Esophagus muscularis mucosa (tissue), 4 donors: ENCODE results near the gene TAOK1. TPM values are rescaled to one million over a fixed set of nuclear protein-coding genes. Genes with fewer than 3 reads are reported as not detected.

ENCODE experiments used
- DNase-seq: peaks from one replicate; pipeline ENCODE4 v3.0.0-alpha.2; 2017; ENCODE audit errors: extremely low spot score
- H3K27ac ChIP-seq, 4 donors: fragments of 200-600 bp; sonication (generic); replicated peaks in 1 of 4; 1 replicate in 3 of 4; 2 replicates in 1 of 4; pipeline ENCODE4 v1.5.1; 2016 to 2019; ENCODE audit warnings: mild to moderate bottlenecking in 1 of 4
- H3K27me3 ChIP-seq, 4 donors: fragments of 200-600 bp; sonication (generic); one replicate each; pipeline versions ENCODE4 v1.5.1 to v1.6.0; 2016 to 2019
- H3K36me3 ChIP-seq, 4 donors: fragments of 200-600 bp; sonication (generic); one replicate each; pipeline ENCODE4 v1.5.1; 2016 to 2019
- H3K4me1 ChIP-seq, 4 donors: fragments of 200-600 bp; sonication (generic); one replicate each; pipeline ENCODE4 v1.5.1; 2016 to 2019
- H3K4me3 ChIP-seq, 4 donors: fragments of 200-600 bp; sonication (generic); 1 replicate in 2 of 4; 2 replicates in 2 of 4; pipeline ENCODE4 v1.5.1; 2016 to 2019; ENCODE audit warnings: mild to moderate bottlenecking in 4 of 4, moderate library complexity in 1 of 4
- H3K9me3 ChIP-seq, 4 donors: fragments of 200-600 bp; sonication (generic); 1 replicate in 3 of 4; 2 replicates in 1 of 4; pipeline ENCODE4 v1.5.1; 2016 to 2019
- CTCF ChIP-seq, 3 experiments: fragments of 200-600 bp in 2 of 3; fragments of 450-650 bp in 1 of 3; sonication (generic) in 2 of 3; IDR thresholded peaks; one replicate each; pipeline ENCODE4 v1.5.1; 2017 to 2019; ENCODE audit warnings: antibody characterized with exemption in 3 of 3, mild to moderate bottlenecking in 2 of 3, moderate library complexity in 1 of 3
- EP300 ChIP-seq: sonication (generic); formaldehyde crosslinking; IDR thresholded peaks from one replicate; pipeline ENCODE4 v1.6.1; 2017; ENCODE audit warnings: antibody characterized with exemption
- POLR2A ChIP-seq: fragments of 450-650 bp; IDR thresholded peaks from one replicate; pipeline ENCODE4 v1.6.1; 2017; ENCODE audit warnings: antibody characterized with exemption, moderate library complexity, mild to moderate bottlenecking, low read depth
- POLR2AphosphoS5 ChIP-seq, 2 donors: sonication (generic); formaldehyde crosslinking; IDR thresholded peaks; one replicate each; pipeline ENCODE4 v1.6.1; 2017; ENCODE audit warnings: antibody characterized with exemption in 2 of 2
- WGBS: methylation state at CpG from one replicate; pipeline ENCODE4 v1.1.5; 2018; 5-methylcytosine and 5-hydroxymethylcytosine counted together
- intact Hi-C: fragments of 100-400 bp; cut with DNase I; formaldehyde crosslinking; loops from one replicate; pipeline ENCODE4 v1.15.1; 2023
- total RNA-seq, 4 donors: library from RNA; depleted of rRNA; stranded (reverse); fragments of >200 nt; gene quantifications; one replicate each; pipeline versions ENCODE4 v1.1.0 to v1.2.1, GENCODE V29; 2016

The TAOK1 gene
- total RNA-seq, 4 donors from 2014 or later = 48.7 to 73.1 (median 58.9) TPM

GRCh38 chr17:29352146-29352545, 38.0 kb upstream of the TAOK1 start:
- no peaks in the 10 kb centered on the region for H3K9me3 ChIP-seq
- 88% methylated on average over 2 of the region's 2 CpGs for WGBS
- H3K4me3 ChIP-seq = no peak overlapping the region
- H3K4me1 ChIP-seq = peaks cover 0 to 4% (median 3%) of the 10 kb centered on the region in 4 donors
- no peaks in the 10 kb centered on the region for H3K36me3 ChIP-seq
- H3K27me3 ChIP-seq = no peaks in the 10 kb centered on the region
- TF ChIP-seq POLR2AphosphoS5 (IDR thresholded peaks at IDR 0.05) = no peak
- no peak for TF ChIP-seq POLR2A
- no peak for TF ChIP-seq CTCF (IDR thresholded peaks at IDR 0.05)
- TF ChIP-seq EP300 = no peak
- intact Hi-C loops = no loop called here
- no peak for DNase-seq
- H3K27ac ChIP-seq = no peak overlapping the region

- TF ChIP-seq CTCF (IDR thresholded peaks at IDR 0.05) = no peak
- TF ChIP-seq POLR2A = no peak
- Histone ChIP-seq H3K4me3 (no peak overlapping the region), H3K9me3 (no peaks in the 10 kb centered on the region), H3K36me3 (no peaks in the 10 kb centered on the region), H3K27ac (no peak overlapping the region), H3K4me1 (peaks cover 8 to 13% (median 11%) of the 10 kb centered on the region in 4 donors), H3K27me3 (no peaks in the 10 kb centered on the region)
- 55% methylated on average over 2 of the region's 2 CpGs for WGBS
- DNase-seq = no peak
- intact Hi-C loops = no loop called here
Observed at GRCh38 chr17:29357232-29357631, 32.9 kb upstream of the TAOK1 start.

GRCh38 chr17:29357821-29358232, 32.3 kb upstream of the TAOK1 start:
- Histone ChIP-seq H3K27me3 (no peaks in the 10 kb centered on the region), H3K27ac (no peak overlapping the region), H3K4me3 (no peak overlapping the region), H3K4me1 (peaks cover 8 to 13% (median 11%) of the 10 kb centered on the region in 4 donors), H3K9me3 (no peaks in the 10 kb centered on the region), H3K36me3 (no peaks in the 10 kb centered on the region)
- 55% methylated on average over 5 of the region's 5 CpGs for WGBS
- intact Hi-C loops = no loop called here
- TF ChIP-seq EP300 (no peak), POLR2AphosphoS5 (IDR thresholded peaks at IDR 0.05) (no peak), POLR2A (no peak), CTCF (IDR thresholded peaks at IDR 0.05) (no peak)
- no peak for DNase-seq

- DNase-seq = no peak
- 100% methylated on average over 1 of the region's 1 CpG for WGBS
- no peaks in the 10 kb centered on the region for H3K9me3 ChIP-seq
- H3K36me3 ChIP-seq = no peaks in the 10 kb centered on the region
- intact Hi-C loops = no loop called here
- no peak overlapping the region for H3K27ac ChIP-seq
- H3K4me3 ChIP-seq = no peak overlapping the region
- no peak for TF ChIP-seq EP300
- no peak for TF ChIP-seq POLR2AphosphoS5 (IDR thresholded peaks at IDR 0.05)
- TF ChIP-seq CTCF (IDR thresholded peaks at IDR 0.05) = no peak
- TF ChIP-seq POLR2A = no peak
- no peaks in the 10 kb centered on the region for H3K27me3 ChIP-seq
- H3K4me1 ChIP-seq = peaks cover 8 to 13% (median 11%) of the 10 kb centered on the region in 4 donors
Observed at GRCh38 chr17:29358416-29358815, 31.7 kb upstream of the TAOK1 start.

- peaks cover 8 to 13% (median 11%) of the 10 kb centered on the region in 4 donors for H3K4me1 ChIP-seq
- DNase-seq = no peak
- intact Hi-C loops = no loop called here
Observed at GRCh38 chr17:29359777-29360176, 30.4 kb upstream of the TAOK1 start.

More at GRCh38 chr17:29359777-29360176, 30.4 kb upstream of the TAOK1 start:
- H3K9me3 ChIP-seq = no peaks in the 10 kb centered on the region
- H3K27ac ChIP-seq = no peak overlapping the region
- H3K27me3 ChIP-seq = no peaks in the 10 kb centered on the region
- TF ChIP-seq POLR2AphosphoS5 (IDR thresholded peaks at IDR 0.05) (no peak), EP300 (no peak), POLR2A (no peak), CTCF (IDR thresholded peaks at IDR 0.05) (no peak)
- H3K36me3 ChIP-seq = no peaks in the 10 kb centered on the region
- no peak overlapping the region for H3K4me3 ChIP-seq
- WGBS = 97% methylated on average over 3 of the region's 3 CpGs
